MG63 (cell line): ENCODE results near the gene SRSF2. TPM values are rescaled to one million over a fixed set of nuclear protein-coding genes. Genes with fewer than 3 reads are reported as not detected.
A peak's percentile ranks its signal among the peaks of the same experiment; 100 is the strongest.
"Not testable (repeated sequence)": the region's sequence is repeated elsewhere in the genome, so short reads cannot be mapped to it uniquely, and the experiment has no call there.

Source experiments
- DNase-seq: peaks from one replicate; pipeline ENCODE4 v3.0.0-alpha.2; 2020
- H3K27me3 ChIP-seq: fragments of 250-450 bp; sonication (Bioruptor Pico); 2 replicates; pipeline ENCODE4 v1.5.1; 2020; ENCODE audit warnings: mild to moderate bottlenecking, moderate library complexity
- H3K36me3 ChIP-seq: fragments of 250-450 bp; sonication (Bioruptor Pico); 2 replicates; pipeline ENCODE4 v1.5.1; 2020; ENCODE audit warnings: mild to moderate bottlenecking, moderate library complexity
- H3K4me3 ChIP-seq: fragments of 250-450 bp; sonication (Bioruptor Pico); 2 replicates; pipeline ENCODE4 v1.5.1; 2020; ENCODE audit warnings: mild to moderate bottlenecking, moderate library complexity
- H3K9me3 ChIP-seq: fragments of 250-450 bp; sonication (Bioruptor Pico); 2 replicates; pipeline ENCODE4 v1.5.1; 2020; ENCODE audit warnings: mild to moderate bottlenecking, moderate library complexity
- total RNA-seq: library from RNA; depleted of rRNA; stranded (reverse); fragments of >200 nt; shearing (Covaris generic); gene quantifications from 2 replicates; pipeline ENCODE4 v1.2.3, GENCODE V29; 2014; ENCODE audit warnings: low replicate concordance

SRSF2 gene
- total RNA-seq, 1 experiment from 2014 or later, result 292 TPM

- Histone ChIP-seq H3K9me3 (peaks cover 9% of the 10 kb centered on the region; the same call in 1 of the 2 replicates), H3K27me3 (no peaks in the 10 kb centered on the region), H3K36me3 (peaks cover 52% of the 10 kb centered on the region), H3K4me3 (no peak overlapping the region)
- DNase-seq, result no peak
These were observed 7.6 kb upstream of the SRSF2 start for GRCh38 chr17:76744747-76745146.

- H3K36me3 ChIP-seq, result peaks cover 52% of the 10 kb centered on the region
- no peak for DNase-seq
- H3K27me3 ChIP-seq, result no peaks in the 10 kb centered on the region
- H3K9me3 ChIP-seq, result peaks cover 9% of the 10 kb centered on the region; the same call in 1 of the 2 replicates
- no peak overlapping the region for H3K4me3 ChIP-seq
These were observed 5.8 kb upstream of the SRSF2 start for GRCh38 chr17:76742958-76743357.

- H3K4me3 ChIP-seq, result no peak overlapping the region
- peak; percentile 30 for DNase-seq
- H3K27me3 ChIP-seq, result no peaks in the 10 kb centered on the region
- H3K9me3 ChIP-seq, result 0 out of 2 replicates have a peak, but pooled peaks cover 1% of the 10 kb centered on the region
- peaks cover 46% of the 10 kb centered on the region for H3K36me3 ChIP-seq
These were observed 3.4 kb upstream of the SRSF2 start for GRCh38 chr17:76740329-76741118.

- not testable (repeated sequence) for H3K27me3 ChIP-seq, H3K4me3 ChIP-seq
These were observed 2.5 kb upstream of the SRSF2 start for GRCh38 chr17:76739568-76740115.

GRCh38 chr17:76738468-76738850 is 1.3 kb upstream of the SRSF2 start:
- H3K4me3 ChIP-seq, result peak overlapping the region; percentile 97
- no peak for DNase-seq
- peaks cover 46% of the 10 kb centered on the region for H3K36me3 ChIP-seq
- H3K27me3 ChIP-seq, result no peaks in the 10 kb centered on the region
- H3K9me3 ChIP-seq, result no peaks in the 10 kb centered on the region

More at GRCh38 chr17:76739568-76740115, 2.5 kb upstream of the SRSF2 start:
- H3K9me3 ChIP-seq, DNase-seq: not testable (repeated sequence)
- peaks cover 46% of the 10 kb centered on the region for H3K36me3 ChIP-seq

- Histone ChIP-seq H3K4me3 (peak within 1 kb of the TSS; percentile 97), H3K27me3 (no peaks in the 10 kb centered on the region), H3K36me3 (peaks cover 46% of the 10 kb centered on the region), H3K9me3 (no peaks in the 10 kb centered on the region)
- DNase-seq, result peak; percentile 96
These were observed 741 bp upstream of the SRSF2 start, which contains the start of gene MFSD11 for GRCh38 chr17:76737676-76738467. Gene MFSD11, plus strand, starts transcription at chr17:76738119. Its CDS starts 234 bp downstream, at chr17:76738353.

- Histone ChIP-seq H3K27me3 (no peaks in the 10 kb centered on the region), H3K36me3 (peaks cover 57% of the 10 kb centered on the region), H3K4me3 (peak overlapping the region; percentile 97), H3K9me3 (no peaks in the 10 kb centered on the region)
- peak; percentile 69 for DNase-seq
These were observed 616 bp downstream of the SRSF2 start for GRCh38 chr17:76736349-76737081.

- peaks cover 57% of the 10 kb centered on the region for H3K36me3 ChIP-seq
These were observed 1.4 kb downstream of the SRSF2 start for GRCh38 chr17:76735586-76736348.

GRCh38 chr17:76735006-76735405 is 2.1 kb downstream of the SRSF2 start:
- H3K27me3 ChIP-seq, result no peaks in the 10 kb centered on the region
- H3K9me3 ChIP-seq, result no peaks in the 10 kb centered on the region
- no peak for DNase-seq
- peak overlapping the region; percentile 97 for H3K4me3 ChIP-seq
- H3K36me3 ChIP-seq, result peaks cover 63% of the 10 kb centered on the region

More at GRCh38 chr17:76735586-76736348, 1.4 kb downstream of the SRSF2 start:
- Histone ChIP-seq H3K4me3 (peak overlapping the region; percentile 97), H3K9me3 (no peaks in the 10 kb centered on the region), H3K27me3 (no peaks in the 10 kb centered on the region)
- DNase-seq, result no peak

GRCh38 chr17:76734080-76734840 is 2.9 kb downstream of the SRSF2 start:
- Histone ChIP-seq H3K4me3 (peak overlapping the region; percentile 97), H3K27me3 (no peaks in the 10 kb centered on the region), H3K36me3 (peaks cover 68% of the 10 kb centered on the region), H3K9me3 (no peaks in the 10 kb centered on the region)
- DNase-seq, result no peak

- no peak for DNase-seq
- Histone ChIP-seq H3K36me3 (peaks cover 70% of the 10 kb centered on the region), H3K27me3 (no peaks in the 10 kb centered on the region), H3K9me3 (no peaks in the 10 kb centered on the region), H3K4me3 (peak overlapping the region; percentile 97)
These were observed 3.5 kb downstream of the SRSF2 start for GRCh38 chr17:76733618-76733957.

- peaks cover 73% of the 10 kb centered on the region for H3K36me3 ChIP-seq
- no peaks in the 10 kb centered on the region for H3K9me3 ChIP-seq
- H3K4me3 ChIP-seq, result peak overlapping the region; percentile 97; the same call in 1 of the 2 replicates
- DNase-seq, result peak; percentile 44
- H3K27me3 ChIP-seq, result no peaks in the 10 kb centered on the region
These were observed 4.2 kb downstream of the SRSF2 start for GRCh38 chr17:76732734-76733617.

- not testable (repeated sequence) for H3K9me3 ChIP-seq, DNase-seq, H3K27me3 ChIP-seq, H3K4me3 ChIP-seq
- peaks cover 73% of the 10 kb centered on the region for H3K36me3 ChIP-seq
These were observed 5.1 kb downstream of the SRSF2 start for GRCh38 chr17:76731800-76732733.
